ENCODE results near the gene CHRDL2. TPM values are rescaled to one million over a fixed set of nuclear protein-coding genes. Genes with fewer than 3 reads are reported as not detected.

Gene CHRDL2
- polyA plus RNA-seq, 2 of the 4 experiments (the other 2 are of a cell fraction), result 2.3 to 5.8 TPM

DNA sequence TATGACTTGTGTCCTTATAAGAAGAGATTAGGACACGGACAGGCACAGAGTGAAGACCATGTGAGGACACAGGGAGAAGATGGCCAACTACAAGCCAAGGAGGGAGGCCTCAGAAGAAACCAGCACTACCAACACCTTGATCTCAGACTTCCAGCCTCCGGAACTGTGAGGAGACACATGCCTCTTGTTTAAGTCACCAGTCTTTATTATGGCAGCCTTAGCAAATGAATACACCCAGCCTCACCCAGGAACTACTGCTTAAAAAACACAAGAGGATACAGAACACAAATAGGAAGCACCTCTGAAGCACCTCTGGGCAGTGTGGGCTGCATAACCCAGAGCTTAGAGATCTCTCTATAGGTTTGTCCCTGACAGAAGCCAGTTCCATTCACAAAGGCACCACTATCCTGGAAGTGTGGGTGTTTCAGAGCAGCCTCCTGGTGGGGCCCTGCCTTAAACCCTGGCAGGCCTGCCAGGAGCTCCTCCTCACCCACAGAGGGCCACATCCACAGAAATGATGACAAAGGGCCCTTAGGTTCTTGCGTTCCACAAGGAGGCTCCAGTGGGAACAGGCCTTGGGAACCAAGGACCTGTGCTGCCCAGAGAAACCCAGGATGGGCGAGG is 58.8 kb downstream of the CHRDL2 start:
- H3K4me1 ChIP-seq, result peaks cover 45% of the 10 kb centered on the region
- no peak for ATAC-seq
- H3K9me3 ChIP-seq, result no peaks in the 10 kb centered on the region
- peak in 1 of 2 experiments; percentile 21 for DNase-seq (ENCODE audit: low read depth in 1 of 2, low spot score in 1 of 2)
- peak overlapping the region; percentile 98 to 100 for H3K27ac ChIP-seq
- FAIRE-seq, result no peak
- CTCF ChIA-PET, result interaction anchor here (0.8 to 20.4 kb wide), 12 partner anchors 8 to 67 kb away, joined by 3 to 281 read pairs (median 4); no protein-coding TSS in a partner anchor
- no peak overlapping the region for H3K4me3 ChIP-seq
- POLR2A ChIA-PET, result interaction anchor here (0.8 to 1.7 kb wide), 4 partner anchors 9 to 179 kb away, joined by 4 to 8 read pairs (median 6); partner anchors contain the start of gene LIPT2
- peak overlapping the region; percentile 66 for H3K4me2 ChIP-seq
- 42% methylated on average over 4 of the region's 4 CpGs for WGBS (ENCODE audit: missing lambda C conversion rate)
- TF ChIP-seq ZSCAN20 (CRISPR knock-in tag; IDR thresholded peaks at IDR 0.05) (0 out of 2 replicates have a peak, but pooled peaks have one; percentile 30), FOXS1 (CRISPR knock-in tag; IDR thresholded peaks at IDR 0.05) (no peak), HOXA7 (CRISPR knock-in tag; IDR thresholded peaks at IDR 0.05) (0 out of 2 replicates have a peak, but pooled peaks have one; percentile 52), EHF (CRISPR knock-in tag; IDR thresholded peaks at IDR 0.05) (0 out of 2 replicates have a peak, but pooled peaks have one; percentile 15), HOXB13 (CRISPR knock-in tag; IDR thresholded peaks at IDR 0.05; ENCODE audit: low read depth) (peak; percentile 56; the same call in 1 of the 2 replicates)
- TF ChIP-seq, protein P1, sequence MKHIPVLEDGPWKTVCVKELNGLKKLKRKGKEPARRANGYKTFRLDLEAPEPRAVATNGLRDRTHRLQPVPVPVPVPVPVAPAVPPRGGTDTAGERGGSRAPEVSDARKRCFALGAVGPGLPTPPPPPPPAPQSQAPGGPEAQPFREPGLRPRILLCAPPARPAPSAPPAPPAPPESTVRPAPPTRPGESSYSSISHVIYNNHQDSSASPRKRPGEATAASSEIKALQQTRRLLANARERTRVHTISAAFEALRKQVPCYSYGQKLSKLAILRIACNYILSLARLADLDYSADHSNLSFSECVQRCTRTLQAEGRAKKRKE (CRISPR knock-in tag; IDR thresholded peaks at IDR 0.05; ENCODE audit: low read depth), result peak; percentile 63; the same call in 1 of the 2 replicates

DNA sequence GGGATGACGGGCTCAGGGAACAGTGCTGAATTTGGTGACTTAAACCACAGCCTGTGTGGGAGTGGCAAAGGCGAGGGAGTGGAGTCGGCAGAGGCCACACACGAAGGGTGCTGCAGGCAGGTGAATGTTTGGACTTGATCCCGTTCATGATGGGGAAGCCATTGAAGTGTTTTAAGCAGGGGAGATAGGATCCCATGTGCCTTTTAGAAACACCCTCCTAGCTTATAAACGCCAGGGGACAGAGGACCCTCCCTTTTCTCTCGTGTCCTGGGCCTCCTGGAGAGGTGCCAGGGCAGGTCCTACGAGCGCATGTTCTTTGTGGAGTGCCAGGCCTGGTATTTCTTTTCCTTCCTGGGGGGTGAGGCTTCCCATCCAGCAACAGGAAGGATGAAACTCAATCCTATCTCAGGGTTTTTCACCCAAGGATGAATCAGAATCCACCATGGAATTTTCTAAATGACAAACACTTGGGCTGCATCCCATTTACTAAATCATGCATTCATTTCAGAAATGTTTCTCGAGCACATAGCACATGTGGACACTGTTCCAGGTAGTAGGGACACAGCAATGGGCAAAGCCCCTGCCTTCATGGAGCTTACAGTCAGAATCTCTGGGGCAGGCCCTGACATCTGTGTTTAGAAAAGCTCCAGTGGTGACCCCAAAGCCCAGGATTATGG is 59.6 kb downstream of the CHRDL2 start:
- peak overlapping the region; percentile 66 for H3K4me2 ChIP-seq
- FAIRE-seq, result no peak
- peak overlapping the region; percentile 98 to 100 for H3K27ac ChIP-seq
- TF ChIP-seq ZSCAN20 (CRISPR knock-in tag; IDR thresholded peaks at IDR 0.05) (no peak), FOSL2 (IDR thresholded peaks at IDR 0.05) (no peak), FOSL2 (CRISPR knock-in tag; IDR thresholded peaks at IDR 0.05) (peak; percentile 25; the same call in 1 of the 2 replicates), ZNF302 (CRISPR knock-in tag; IDR thresholded peaks at IDR 0.05) (no peak), MAZ (IDR thresholded peaks at IDR 0.05; ENCODE audit: borderline replicate concordance, low read depth, low read length) (no peak), KDM1A (IDR thresholded peaks at IDR 0.05; ENCODE audit: low read depth) (no peak), HOXB13 (CRISPR knock-in tag; IDR thresholded peaks at IDR 0.05; ENCODE audit: low read depth) (no peak; the same call in 1 of the 2 replicates), FOXS1 (CRISPR knock-in tag; IDR thresholded peaks at IDR 0.05) (no peak), BHLHE40 (IDR thresholded peaks at IDR 0.05; ENCODE audit: low read depth, low read length) (no peak), RFX5 (IDR thresholded peaks at IDR 0.05) (no peak), ZFP36 (IDR thresholded peaks at IDR 0.05; ENCODE audit: borderline replicate concordance, partially characterized antibody) (no peak), PHF8 (IDR thresholded peaks at IDR 0.05; ENCODE audit: borderline replicate concordance, low read depth) (no peak), EHF (CRISPR knock-in tag; IDR thresholded peaks at IDR 0.05) (no peak), FOSB (CRISPR knock-in tag; IDR thresholded peaks at IDR 0.05) (no peak), EP300 (IDR thresholded peaks at IDR 0.05) (peak; percentile 32 to 69; a peak in 2 of 5 replicates), CEBPB (IDR thresholded peaks at IDR 0.05) (no peak), HOXA7 (CRISPR knock-in tag; IDR thresholded peaks at IDR 0.05) (0 out of 2 replicates have a peak, but pooled peaks have one; percentile 25), POLR2A (IDR thresholded peaks at IDR 0.05; ENCODE audit: low read length) (no peak), NFE2L2 (conservative IDR thresholded peaks at IDR 0.05; ENCODE audit: low read length) (no peak), JUN (IDR thresholded peaks at IDR 0.05) (no peak), TP53 (CRISPR knock-in tag; IDR thresholded peaks at IDR 0.05) (no peak)
- TF ChIP-seq, protein P2, sequence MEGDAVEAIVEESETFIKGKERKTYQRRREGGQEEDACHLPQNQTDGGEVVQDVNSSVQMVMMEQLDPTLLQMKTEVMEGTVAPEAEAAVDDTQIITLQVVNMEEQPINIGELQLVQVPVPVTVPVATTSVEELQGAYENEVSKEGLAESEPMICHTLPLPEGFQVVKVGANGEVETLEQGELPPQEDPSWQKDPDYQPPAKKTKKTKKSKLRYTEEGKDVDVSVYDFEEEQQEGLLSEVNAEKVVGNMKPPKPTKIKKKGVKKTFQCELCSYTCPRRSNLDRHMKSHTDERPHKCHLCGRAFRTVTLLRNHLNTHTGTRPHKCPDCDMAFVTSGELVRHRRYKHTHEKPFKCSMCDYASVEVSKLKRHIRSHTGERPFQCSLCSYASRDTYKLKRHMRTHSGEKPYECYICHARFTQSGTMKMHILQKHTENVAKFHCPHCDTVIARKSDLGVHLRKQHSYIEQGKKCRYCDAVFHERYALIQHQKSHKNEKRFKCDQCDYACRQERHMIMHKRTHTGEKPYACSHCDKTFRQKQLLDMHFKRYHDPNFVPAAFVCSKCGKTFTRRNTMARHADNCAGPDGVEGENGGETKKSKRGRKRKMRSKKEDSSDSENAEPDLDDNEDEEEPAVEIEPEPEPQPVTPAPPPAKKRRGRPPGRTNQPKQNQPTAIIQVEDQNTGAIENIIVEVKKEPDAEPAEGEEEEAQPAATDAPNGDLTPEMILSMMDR (IDR thresholded peaks at IDR 0.05), result no peak
- TF ChIP-seq, protein P3, sequence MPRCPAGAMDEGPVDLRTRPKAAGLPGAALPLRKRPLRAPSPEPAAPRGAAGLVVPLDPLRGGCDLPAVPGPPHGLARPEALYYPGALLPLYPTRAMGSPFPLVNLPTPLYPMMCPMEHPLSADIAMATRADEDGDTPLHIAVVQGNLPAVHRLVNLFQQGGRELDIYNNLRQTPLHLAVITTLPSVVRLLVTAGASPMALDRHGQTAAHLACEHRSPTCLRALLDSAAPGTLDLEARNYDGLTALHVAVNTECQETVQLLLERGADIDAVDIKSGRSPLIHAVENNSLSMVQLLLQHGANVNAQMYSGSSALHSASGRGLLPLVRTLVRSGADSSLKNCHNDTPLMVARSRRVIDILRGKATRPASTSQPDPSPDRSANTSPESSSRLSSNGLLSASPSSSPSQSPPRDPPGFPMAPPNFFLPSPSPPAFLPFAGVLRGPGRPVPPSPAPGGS (IDR thresholded peaks at IDR 0.05), result no peak
- TF ChIP-seq, protein P4, sequence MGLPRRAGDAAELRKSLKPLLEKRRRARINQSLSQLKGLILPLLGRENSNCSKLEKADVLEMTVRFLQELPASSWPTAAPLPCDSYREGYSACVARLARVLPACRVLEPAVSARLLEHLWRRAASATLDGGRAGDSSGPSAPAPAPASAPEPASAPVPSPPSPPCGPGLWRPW (IDR thresholded peaks at IDR 0.05), result no peak
- TF ChIP-seq, protein P5, sequence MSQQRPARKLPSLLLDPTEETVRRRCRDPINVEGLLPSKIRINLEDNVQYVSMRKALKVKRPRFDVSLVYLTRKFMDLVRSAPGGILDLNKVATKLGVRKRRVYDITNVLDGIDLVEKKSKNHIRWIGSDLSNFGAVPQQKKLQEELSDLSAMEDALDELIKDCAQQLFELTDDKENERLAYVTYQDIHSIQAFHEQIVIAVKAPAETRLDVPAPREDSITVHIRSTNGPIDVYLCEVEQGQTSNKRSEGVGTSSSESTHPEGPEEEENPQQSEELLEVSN (IDR thresholded peaks at IDR 0.05; ENCODE audit: borderline replicate concordance, low read depth), result no peak
- TF ChIP-seq, protein P6, sequence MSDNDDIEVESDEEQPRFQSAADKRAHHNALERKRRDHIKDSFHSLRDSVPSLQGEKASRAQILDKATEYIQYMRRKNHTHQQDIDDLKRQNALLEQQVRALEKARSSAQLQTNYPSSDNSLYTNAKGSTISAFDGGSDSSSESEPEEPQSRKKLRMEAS (IDR thresholded peaks at IDR 0.05), result peak; percentile 31; the same call in 1 of the 2 replicates
- no peak for ATAC-seq
- ChIA-PET CTCF (interaction anchor here (1.0 to 20.4 kb wide), 8 partner anchors 7 to 68 kb away, joined by 3 to 281 read pairs (median 6); no protein-coding TSS in a partner anchor), POLR2A (interaction anchor here (1.3 kb wide), 1 partner anchor 25 kb away, joined by 8 read pairs; no protein-coding TSS in a partner anchor)
- 75% methylated on average over 10 of the region's 10 CpGs for WGBS (ENCODE audit: missing lambda C conversion rate)
- no peaks in the 10 kb centered on the region for H3K9me3 ChIP-seq
- H3K4me3 ChIP-seq, result no peak overlapping the region
- DNase-seq (ENCODE audit: low read depth in 1 of 2, low spot score in 1 of 2), result peak in 1 of 2 experiments; percentile 51
- peaks cover 38% of the 10 kb centered on the region for H3K4me1 ChIP-seq

All from A549 (cell line).